Upper lobe of left lung (tissue), 6 donors: ENCODE results near the gene SIKE1. TPM values are rescaled to one million over a fixed set of nuclear protein-coding genes. Genes with fewer than 3 reads are reported as not detected.
A peak's percentile ranks its signal among the peaks of the same experiment; 100 is the strongest.
"Not testable (repeated sequence)": the region's sequence is repeated elsewhere in the genome, so short reads cannot be mapped to it uniquely, and the experiment has no call there.

Experiments
- ATAC-seq, 2 donors: fragments of 200-7000 bp; cut with Tn5 transposase; one replicate each; pipeline ENCODE4 v1.9.1; 2022; ENCODE audit warnings: mild to moderate bottlenecking in 2 of 2, moderate library complexity in 2 of 2; ENCODE audit not compliant: low FRiP score in 2 of 2
- DNase-seq, 2 donors: peaks; one replicate each; pipeline ENCODE4 v3.0.0-alpha.2; 2019 to 2020
- H3K27ac ChIP-seq, 4 donors: fragments of 200-600 bp; sonication (generic); one replicate each; pipeline ENCODE4 v1.5.1; 2016 to 2019
- H3K27me3 ChIP-seq, 4 donors: fragments of 200-600 bp; sonication (generic); one replicate each; pipeline ENCODE4 v1.5.1; 2017 to 2019
- H3K36me3 ChIP-seq, 4 donors: fragments of 200-600 bp; sonication (generic); one replicate each; pipeline ENCODE4 v1.5.1; 2016 to 2019
- H3K4me1 ChIP-seq, 4 donors: fragments of 200-600 bp; sonication (generic); one replicate each; pipeline ENCODE4 v1.5.1; 2018 to 2019
- H3K4me3 ChIP-seq, 4 donors: fragments of 200-600 bp; sonication (generic); one replicate each; pipeline ENCODE4 v1.5.1; 2017 to 2019; ENCODE audit warnings: mild to moderate bottlenecking in 2 of 4, moderate library complexity in 1 of 4
- H3K9me3 ChIP-seq, 4 donors: fragments of 200-600 bp; sonication (generic); one replicate each; pipeline ENCODE4 v1.5.1; 2018 to 2019
- EP300 ChIP-seq, 4 donors: sonication (generic); formaldehyde crosslinking; IDR thresholded peaks; one replicate each; pipeline ENCODE4 v1.5.1; 2017; ENCODE audit warnings: antibody characterized with exemption in 4 of 4, control low read depth in 2 of 4
- POLR2A ChIP-seq, 4 donors: fragments of 450-650 bp; IDR thresholded peaks; one replicate each; pipeline ENCODE4 v1.5.1; 2016 to 2017; ENCODE audit warnings: antibody characterized with exemption in 4 of 4, mild to moderate bottlenecking in 2 of 4
- POLR2AphosphoS5 ChIP-seq, 2 donors: sonication (generic); formaldehyde crosslinking; IDR thresholded peaks; one replicate each; pipeline ENCODE4 v1.5.1; 2017; ENCODE audit warnings: antibody characterized with exemption in 2 of 2
- WGBS, 2 donors: methylation state at CpG; one replicate each; pipeline ENCODE4 v1.1.5; 2017 to 2018; 5-methylcytosine and 5-hydroxymethylcytosine counted together
- total RNA-seq, 6 donors: library from RNA; depleted of rRNA in 4 of 6; stranded (reverse); fragments of >200 nt in 4 of 6; gene quantifications; one replicate each; pipeline versions ENCODE4 v1.1.0 to v1.2.1, GENCODE V29; 2016 to 2021
- TF ChIP-seq, protein P1 (sequence below), 6 experiments: fragments of 450-650 bp in 4 of 6; fragments of 200-600 bp in 2 of 6; sonication (generic) in 2 of 6; IDR thresholded peaks; one replicate each; pipeline ENCODE4 v1.5.1; 2016 to 2019; ENCODE audit warnings: antibody characterized with exemption in 6 of 6
- donor health status: DM: no; HTN: no; CAD: no; lungs with moderate emphysema.
- donor health status: DM: no; HTN: yes; CAD: no; lungs with severe emphysema.

The SIKE1 gene
- 10 to 100 TPM in 5 of 6 donors, 1 to 10 TPM in 1; 6.0 to 36.3 (median 28.7) TPM for total RNA-seq

DNA sequence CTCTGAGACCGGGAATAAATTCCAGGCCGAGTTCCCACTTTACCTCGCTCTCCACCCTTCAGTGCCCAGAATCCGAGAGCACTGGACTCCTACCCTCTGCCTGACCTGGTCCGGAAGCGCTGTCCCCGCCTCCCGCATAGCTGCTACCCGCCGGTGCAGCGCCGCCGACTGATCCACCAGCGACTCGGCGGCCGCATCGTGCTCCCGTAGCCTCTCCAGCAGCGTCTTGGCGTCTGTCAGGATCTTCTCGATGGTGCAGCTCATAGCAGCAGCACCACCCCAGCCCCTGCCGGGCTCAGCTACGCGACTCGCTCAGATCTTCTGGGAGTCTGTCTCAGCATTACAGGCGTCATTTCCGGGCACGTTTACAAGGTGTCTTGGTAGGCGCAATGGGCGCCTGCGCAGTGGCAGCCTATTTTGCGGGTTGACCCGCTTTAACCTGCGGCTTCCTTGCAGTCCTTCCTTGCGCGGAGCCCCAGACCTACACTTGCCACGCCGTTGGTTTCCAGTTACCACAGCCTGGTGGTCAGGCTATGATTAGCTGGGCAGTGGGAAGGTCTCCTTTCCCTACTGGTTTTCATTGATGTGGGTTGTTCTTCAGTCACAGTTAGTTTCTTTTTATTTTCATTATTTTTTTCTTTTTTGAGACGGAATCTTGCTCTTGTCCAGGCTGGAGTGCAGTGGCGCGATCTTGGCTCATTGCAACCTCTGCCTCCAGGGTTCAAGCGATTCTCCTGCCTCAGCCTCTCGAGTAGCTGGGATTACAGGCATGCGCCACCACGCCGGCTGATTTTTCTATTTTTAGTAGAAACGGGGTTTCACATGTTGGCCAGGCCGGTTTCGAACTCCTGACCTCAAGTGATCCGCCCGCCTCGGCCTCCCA, at the start of gene SIKE1:
Gene SIKE1 (minus strand): TSS at position 342 of the 883 bp plus-strand sequence. CDS start 78 bp downstream, at position 264.
- Histone ChIP-seq H3K4me1 (peaks cover 9 to 17% (median 12%) of the 10 kb centered on the region in 4 donors), H3K27ac (peak within 1 kb of the TSS; percentile 84 to 92 (median 89)), H3K4me3 (peak within 1 kb of the TSS; percentile 61 to 84 (median 78)), H3K36me3 (peaks cover 0 to 28% (median 7%) of the 10 kb centered on the region in 4 donors), H3K9me3 (peaks cover 0 to 1% (median 0%) of the 10 kb centered on the region in 4 donors), H3K27me3 (no peaks in the 10 kb centered on the region)
- WGBS, 2 donors, result 26 to 46% methylated on average over 21 to 40 of the region's 53 CpGs
- DNase-seq (peak; percentile 93 to 97), ATAC-seq (peak; percentile 97 to 99)
- TF ChIP-seq POLR2A (IDR thresholded peaks at IDR 0.05) (peak in 3 of 4 donors; percentile 24 to 89 (median 78)), POLR2AphosphoS5 (IDR thresholded peaks at IDR 0.05) (peak; percentile 78 to 86), EP300 (IDR thresholded peaks at IDR 0.05) (no peak)
- TF ChIP-seq, protein P1, sequence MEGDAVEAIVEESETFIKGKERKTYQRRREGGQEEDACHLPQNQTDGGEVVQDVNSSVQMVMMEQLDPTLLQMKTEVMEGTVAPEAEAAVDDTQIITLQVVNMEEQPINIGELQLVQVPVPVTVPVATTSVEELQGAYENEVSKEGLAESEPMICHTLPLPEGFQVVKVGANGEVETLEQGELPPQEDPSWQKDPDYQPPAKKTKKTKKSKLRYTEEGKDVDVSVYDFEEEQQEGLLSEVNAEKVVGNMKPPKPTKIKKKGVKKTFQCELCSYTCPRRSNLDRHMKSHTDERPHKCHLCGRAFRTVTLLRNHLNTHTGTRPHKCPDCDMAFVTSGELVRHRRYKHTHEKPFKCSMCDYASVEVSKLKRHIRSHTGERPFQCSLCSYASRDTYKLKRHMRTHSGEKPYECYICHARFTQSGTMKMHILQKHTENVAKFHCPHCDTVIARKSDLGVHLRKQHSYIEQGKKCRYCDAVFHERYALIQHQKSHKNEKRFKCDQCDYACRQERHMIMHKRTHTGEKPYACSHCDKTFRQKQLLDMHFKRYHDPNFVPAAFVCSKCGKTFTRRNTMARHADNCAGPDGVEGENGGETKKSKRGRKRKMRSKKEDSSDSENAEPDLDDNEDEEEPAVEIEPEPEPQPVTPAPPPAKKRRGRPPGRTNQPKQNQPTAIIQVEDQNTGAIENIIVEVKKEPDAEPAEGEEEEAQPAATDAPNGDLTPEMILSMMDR (IDR thresholded peaks at IDR 0.05), result peak in 2 of 6 experiments; percentile 27 to 40

DNA sequence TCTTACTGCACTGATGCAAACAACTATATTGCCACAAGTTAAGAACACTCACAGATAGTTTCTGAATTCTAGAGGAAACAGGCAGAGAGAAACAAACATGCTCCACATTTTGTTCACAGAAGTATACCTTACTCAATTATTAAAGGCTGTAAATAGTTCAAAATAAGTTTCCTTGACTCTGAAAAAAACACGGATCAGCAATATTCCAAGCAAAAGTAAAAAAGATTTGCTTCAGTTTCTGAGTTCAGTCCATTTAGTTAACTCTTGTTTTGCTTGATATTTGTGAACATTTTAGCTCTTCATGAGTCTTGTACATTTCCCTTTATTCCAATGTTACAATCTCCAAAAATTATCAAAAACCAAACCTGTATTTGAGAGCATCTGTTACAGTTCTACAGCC, 49.6 kb upstream of the SIKE1 start:
- H3K4me1 ChIP-seq, H3K4me3 ChIP-seq, ATAC-seq, H3K36me3 ChIP-seq, H3K9me3 ChIP-seq, DNase-seq, H3K27ac ChIP-seq, H3K27me3 ChIP-seq: not testable (repeated sequence)
- WGBS, 2 donors, result 79 to 81% methylated on average over 1 of the region's 1 CpG

DNA sequence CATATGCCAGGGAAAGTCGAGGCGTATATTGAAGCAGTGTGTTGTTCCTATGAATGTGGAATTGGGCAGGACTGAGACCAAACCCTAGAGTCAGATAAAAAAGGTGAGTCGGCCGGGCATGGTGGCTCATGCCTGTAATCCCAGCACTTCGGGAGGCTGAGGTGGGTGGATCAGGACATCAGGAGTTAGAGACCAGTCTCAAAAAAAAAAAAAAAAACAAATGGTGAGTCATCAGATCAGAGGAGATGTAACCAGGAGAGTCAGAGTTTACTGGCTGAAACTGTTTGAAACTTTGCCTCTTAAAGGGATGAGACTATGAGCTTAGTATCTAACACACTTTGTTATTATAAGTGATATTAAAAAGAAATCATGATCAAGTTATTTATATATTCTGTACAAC, 47.8 kb upstream of the SIKE1 start:
- no peak for DNase-seq
- Histone ChIP-seq H3K27me3 (no peaks in the 10 kb centered on the region), H3K36me3 (no peaks in the 10 kb centered on the region), H3K4me3 (no peak overlapping the region), H3K27ac (no peak overlapping the region), H3K9me3 (no peaks in the 10 kb centered on the region), H3K4me1 (no peaks in the 10 kb centered on the region)
- TF ChIP-seq, protein P1 (IDR thresholded peaks at IDR 0.05), result no peak
- TF ChIP-seq EP300 (IDR thresholded peaks at IDR 0.05) (no peak), POLR2AphosphoS5 (IDR thresholded peaks at IDR 0.05) (no peak), POLR2A (IDR thresholded peaks at IDR 0.05) (no peak)
- ATAC-seq, result no peak
- WGBS, 2 donors, result 85 to 89% methylated on average over 5 of the region's 5 CpGs

DNA sequence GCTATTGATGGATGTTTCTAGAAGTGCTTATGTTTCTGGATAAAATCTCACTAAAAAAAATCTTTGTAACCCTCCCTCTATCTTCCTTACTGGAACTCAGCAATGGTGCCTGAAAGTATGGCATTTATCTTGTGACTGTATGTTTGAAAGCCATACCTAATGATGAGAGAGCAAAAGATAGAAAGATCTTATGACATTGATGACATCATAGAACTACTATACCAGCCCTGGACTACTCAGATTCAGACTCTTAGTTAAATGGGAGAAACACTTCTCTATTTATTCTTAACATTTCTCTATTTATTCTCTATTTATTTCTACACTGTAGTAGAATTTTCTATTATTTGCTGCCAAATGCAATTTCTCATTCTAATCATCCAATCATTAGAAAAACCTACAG, 41.5 kb upstream of the SIKE1 start:
- TF ChIP-seq EP300 (IDR thresholded peaks at IDR 0.05) (no peak), POLR2A (IDR thresholded peaks at IDR 0.05) (no peak), POLR2AphosphoS5 (IDR thresholded peaks at IDR 0.05) (no peak)
- TF ChIP-seq, protein P1 (IDR thresholded peaks at IDR 0.05), result no peak
- ATAC-seq (no peak), DNase-seq (no peak)
- H3K4me3 ChIP-seq, result no peak overlapping the region
- no peak overlapping the region for H3K27ac ChIP-seq
- H3K36me3 ChIP-seq, result no peaks in the 10 kb centered on the region
- H3K4me1 ChIP-seq, result no peaks in the 10 kb centered on the region
- no peaks in the 10 kb centered on the region for H3K9me3 ChIP-seq
- H3K27me3 ChIP-seq, result no peaks in the 10 kb centered on the region

DNA sequence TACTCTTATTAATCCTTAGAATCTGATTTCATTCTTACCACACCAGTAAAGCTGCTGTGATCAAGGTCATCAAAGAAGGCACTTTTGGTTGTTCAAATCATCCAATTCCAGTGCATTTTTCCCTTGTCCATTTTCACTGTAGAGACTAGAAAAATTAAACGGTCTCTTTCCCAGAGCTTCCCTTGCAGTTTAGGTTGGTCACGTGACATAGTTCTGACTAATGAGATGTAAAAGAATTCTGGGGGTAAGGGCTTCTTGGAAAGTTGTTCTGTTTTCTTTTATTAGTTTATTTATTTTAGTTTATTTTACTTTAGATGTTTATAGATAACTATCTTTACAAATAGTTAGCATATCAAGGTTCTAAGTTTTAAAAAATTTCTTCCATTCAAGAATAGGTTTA, 39.9 kb upstream of the SIKE1 start:
- TF ChIP-seq, protein P1 (IDR thresholded peaks at IDR 0.05), result no peak
- TF ChIP-seq POLR2A (IDR thresholded peaks at IDR 0.05) (no peak), EP300 (IDR thresholded peaks at IDR 0.05) (no peak), POLR2AphosphoS5 (IDR thresholded peaks at IDR 0.05) (no peak)
- Histone ChIP-seq H3K27me3 (no peaks in the 10 kb centered on the region), H3K9me3 (no peaks in the 10 kb centered on the region), H3K36me3 (no peaks in the 10 kb centered on the region), H3K27ac (no peak overlapping the region), H3K4me3 (no peak overlapping the region), H3K4me1 (no peaks in the 10 kb centered on the region)
- ATAC-seq (no peak), DNase-seq (no peak)
- 89 to 92% methylated on average over 2 of the region's 2 CpGs for WGBS, 2 donors
